Stimulated activated CD4-positive, alpha-beta T cell treated with anti-CD3 and anti-CD28 coated beads, Interleukin-2, amount 100 ng/mL, for 24 hours (primary cell): ENCODE results near the gene PLIN5.

Experiments used
- DNase-seq, 2 donors: peaks; one replicate each; pipeline ENCODE4 v3.0.0-alpha.2; 2020

PLIN5 gene

GRCh38 chr19:4503825-4504170 is 31.2 kb downstream of the PLIN5 start:
- DNase-seq = no peak

GRCh38 chr19:4503132-4503824 is 31.7 kb downstream of the PLIN5 start:
- no peak for DNase-seq

DNA sequence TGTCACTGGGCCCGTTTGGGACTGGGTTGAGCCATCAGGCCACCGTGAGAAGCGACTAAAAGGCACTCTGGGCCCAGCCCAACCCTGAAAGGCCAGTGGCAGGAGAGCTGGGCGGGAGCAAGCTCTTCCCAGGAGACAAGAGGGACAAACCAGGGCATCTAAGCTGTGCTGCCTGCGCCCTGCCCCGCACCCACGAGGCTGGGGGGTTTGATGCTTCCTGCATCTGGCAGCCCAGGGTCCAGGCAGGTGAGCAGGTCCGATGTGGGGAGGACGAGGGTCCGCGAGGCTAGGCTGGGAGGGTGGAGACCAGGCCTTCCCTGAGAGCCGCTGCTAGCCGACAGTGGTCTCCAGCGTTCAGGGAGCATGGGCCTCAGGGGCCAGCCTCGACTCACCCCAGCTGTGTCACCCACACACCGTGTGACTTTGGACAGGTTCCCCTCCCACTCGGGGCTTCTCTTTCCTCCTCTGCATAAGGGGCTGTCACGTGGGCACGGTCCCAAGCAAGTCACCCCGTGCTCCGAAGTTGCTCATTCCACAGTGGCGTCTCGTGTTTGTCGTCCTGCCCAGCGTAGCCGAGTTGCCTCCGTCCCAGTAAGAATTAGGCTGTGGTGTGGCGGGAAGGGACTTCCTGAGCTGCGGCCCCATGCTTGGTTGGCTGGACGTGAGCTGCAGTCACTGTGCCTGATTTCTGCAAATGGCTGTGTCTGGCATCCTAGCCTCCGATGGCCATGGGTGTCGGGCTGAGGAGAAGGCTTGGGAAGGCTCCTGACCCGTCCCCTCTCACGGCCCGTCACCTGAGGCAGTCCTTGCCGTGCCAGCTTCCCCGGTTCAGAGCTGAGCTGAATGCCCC is 32.5 kb downstream of the PLIN5 start:
- DNase-seq = no peak

DNA sequence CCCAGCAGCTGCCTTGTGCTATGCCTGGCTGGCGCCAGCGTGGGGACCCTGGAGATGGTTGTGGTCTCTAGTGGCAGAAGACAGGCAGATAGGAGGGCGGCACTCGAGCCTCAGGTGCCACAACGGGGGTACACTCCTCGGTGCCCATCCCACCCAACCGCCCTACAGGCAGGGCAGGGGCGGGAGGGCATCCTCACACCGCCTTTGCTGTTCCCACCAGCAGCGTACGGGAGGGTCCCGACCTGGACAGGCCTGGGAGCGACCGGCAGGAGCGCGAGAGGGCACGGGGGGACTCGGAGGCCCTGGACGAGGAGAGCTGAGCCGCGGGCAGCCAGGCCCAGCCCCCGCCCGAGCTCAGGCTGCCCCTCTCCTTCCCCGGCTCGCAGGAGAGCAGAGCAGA is 33.3 kb downstream of the PLIN5 start:
- no peak for DNase-seq

- DNase-seq = no peak
These were observed 34.0 kb downstream of the PLIN5 start for GRCh38 chr19:4500841-4501591.

- DNase-seq = no peak
These were observed 35.2 kb downstream of the PLIN5 start for GRCh38 chr19:4499855-4500254.

DNA sequence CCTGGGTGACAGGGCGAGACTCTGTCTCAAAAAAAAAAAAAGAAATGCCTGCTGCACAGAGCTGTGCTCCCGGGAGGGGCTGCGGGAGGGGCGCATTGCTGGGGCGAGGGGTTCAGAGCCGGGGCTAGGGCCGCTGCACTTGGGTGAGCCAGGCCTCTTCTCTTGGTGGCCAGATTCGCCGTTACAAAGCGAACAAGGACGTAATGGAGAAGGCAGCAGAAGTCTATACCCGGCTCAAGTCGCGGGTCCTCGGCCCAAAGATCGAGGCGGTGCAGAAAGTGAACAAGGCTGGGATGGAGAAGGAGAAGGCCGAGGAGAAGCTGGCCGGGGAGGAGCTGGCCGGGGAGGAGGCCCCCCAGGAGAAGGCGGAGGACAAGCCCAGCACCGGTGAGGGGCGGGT is 35.7 kb downstream of the PLIN5 start:
- DNase-seq = no peak

GRCh38 chr19:4498694-4499093 is 36.3 kb downstream of the PLIN5 start:
- DNase-seq = no peak

DNA sequence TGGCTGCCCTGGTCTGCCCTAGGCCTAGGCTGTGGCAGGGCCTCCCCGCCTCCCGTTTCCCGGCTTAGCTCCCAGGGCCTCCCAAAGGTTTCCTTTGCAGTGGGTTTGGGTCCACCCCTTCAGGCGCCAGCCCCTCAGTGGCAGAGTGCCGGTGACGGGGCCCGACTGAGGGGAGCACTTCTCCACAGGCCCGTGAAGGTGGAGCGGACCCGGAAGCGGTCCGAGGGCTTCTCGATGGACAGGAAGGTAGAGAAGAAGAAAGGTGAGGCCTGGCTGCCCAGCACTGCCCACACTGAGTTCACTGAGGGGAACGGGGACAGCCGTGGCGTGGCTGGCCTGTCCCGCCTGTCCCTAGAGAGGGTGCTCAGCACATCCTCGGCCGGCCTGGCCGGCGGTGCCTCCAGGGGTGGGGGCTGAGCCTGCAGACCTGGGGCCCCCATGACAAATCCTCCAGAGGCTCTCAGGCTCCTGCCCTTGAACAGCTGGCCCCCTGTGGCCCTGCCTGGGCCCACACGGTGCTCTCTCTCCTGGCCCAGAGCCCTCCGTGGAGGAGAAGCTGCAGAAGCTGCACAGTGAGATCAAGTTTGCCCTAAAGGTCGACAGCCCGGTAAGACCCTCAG is 37.1 kb downstream of the PLIN5 start:
- no peak for DNase-seq

DNA sequence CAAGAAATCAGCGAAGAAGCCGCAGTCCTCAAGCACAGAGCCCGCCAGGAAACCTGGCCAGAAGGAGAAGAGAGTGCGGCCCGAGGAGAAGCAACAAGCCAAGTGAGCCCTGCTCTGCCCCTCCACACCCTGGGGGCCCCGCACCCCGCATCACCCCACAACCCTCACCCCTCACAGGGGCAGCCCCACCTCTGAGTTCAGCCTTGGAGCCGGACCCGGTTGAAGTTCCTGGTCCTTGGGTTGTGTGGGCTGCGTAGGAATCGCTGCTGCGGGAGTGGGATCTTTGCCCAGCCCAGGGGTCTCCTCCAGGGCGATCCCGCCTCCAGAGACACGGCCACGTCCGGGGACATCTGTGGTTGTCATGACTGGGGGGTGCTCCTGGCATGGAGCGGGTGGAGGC is 38.7 kb downstream of the PLIN5 start:
- DNase-seq = no peak

GRCh38 chr19:4495471-4495870 is 39.6 kb downstream of the PLIN5 start:
- no peak for DNase-seq

GRCh38 chr19:4494691-4495064 is 40.3 kb downstream of the PLIN5 start:
- no peak for DNase-seq

GRCh38 chr19:4493929-4494690 is 40.9 kb downstream of the PLIN5 start:
- DNase-seq = no peak

- no peak for DNase-seq
These were observed 41.7 kb downstream of the PLIN5 start for GRCh38 chr19:4493104-4493928.

DNA sequence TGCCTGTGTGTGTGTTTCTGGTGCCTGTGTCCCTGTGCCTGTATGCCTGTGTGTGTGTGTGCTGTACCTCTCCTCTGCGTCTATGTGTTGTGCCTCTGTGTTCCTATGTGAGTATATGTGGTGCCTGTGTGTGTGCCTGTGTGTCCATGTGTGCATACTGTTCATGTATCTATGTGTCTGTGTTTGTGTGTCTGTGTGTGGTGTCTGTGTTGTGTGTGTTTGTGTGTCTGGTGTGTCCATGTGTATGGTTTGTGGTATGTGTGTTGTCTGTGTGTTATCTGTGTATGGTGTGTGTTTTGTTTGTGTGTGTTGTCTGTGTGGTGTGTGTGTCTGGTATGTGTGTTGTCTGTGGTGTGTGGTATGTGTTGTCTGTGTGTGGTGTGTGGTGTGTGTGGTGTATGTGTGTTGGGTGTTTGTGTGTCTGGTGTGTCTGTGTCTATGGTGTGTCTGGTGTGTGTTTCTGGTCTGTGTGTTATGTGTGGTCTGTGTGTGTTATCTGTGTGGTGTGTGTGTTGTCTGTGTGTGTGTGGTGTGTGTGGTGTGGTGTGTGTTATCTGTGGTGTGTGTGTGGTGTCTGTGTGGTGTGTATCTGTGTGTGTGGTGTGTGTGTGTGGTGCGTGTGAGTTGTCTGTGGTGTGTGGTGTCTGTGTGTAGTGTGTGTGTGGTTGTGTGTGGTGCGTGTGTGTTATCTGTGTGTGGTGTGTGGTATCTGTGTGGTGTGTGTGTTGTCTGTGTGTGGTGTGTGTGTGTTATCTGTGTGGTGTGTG is 42.5 kb downstream of the PLIN5 start:
- DNase-seq = no peak

- DNase-seq = no peak
These were observed 43.6 kb downstream of the PLIN5 start for GRCh38 chr19:4491446-4491845.

- DNase-seq = no peak
These were observed 46.5 kb downstream of the PLIN5 start for GRCh38 chr19:4488496-4488895.

- DNase-seq = no peak
These were observed 47.5 kb downstream of the PLIN5 start for GRCh38 chr19:4487572-4487971.

- no peak for DNase-seq
These were observed 51.6 kb downstream of the PLIN5 start for GRCh38 chr19:4483385-4483784.

- no peak for DNase-seq
These were observed 52.2 kb downstream of the PLIN5 start for GRCh38 chr19:4482721-4483364.
